Daoy (cell line): ENCODE results near the gene LIN37. TPM values are rescaled to one million over a fixed set of nuclear protein-coding genes. Genes with fewer than 3 reads are reported as not detected.
"Not testable (repeated sequence)": the region's sequence is repeated elsewhere in the genome, so short reads cannot be mapped to it uniquely, and the experiment has no call there.

Experiments used
- DNase-seq: peaks from one replicate; pipeline ENCODE4 v3.0.0-alpha.2; 2015; ENCODE audit warnings: low read depth
- total RNA-seq: library from RNA; depleted of rRNA; stranded (reverse); fragments of >200 nt; shearing (Covaris generic); gene quantifications from 2 replicates; pipeline ENCODE4 v1.2.3, GENCODE V29; 2014

Gene LIN37
- total RNA-seq, 1 experiment from 2014 or later, result 13.3 TPM

DNA sequence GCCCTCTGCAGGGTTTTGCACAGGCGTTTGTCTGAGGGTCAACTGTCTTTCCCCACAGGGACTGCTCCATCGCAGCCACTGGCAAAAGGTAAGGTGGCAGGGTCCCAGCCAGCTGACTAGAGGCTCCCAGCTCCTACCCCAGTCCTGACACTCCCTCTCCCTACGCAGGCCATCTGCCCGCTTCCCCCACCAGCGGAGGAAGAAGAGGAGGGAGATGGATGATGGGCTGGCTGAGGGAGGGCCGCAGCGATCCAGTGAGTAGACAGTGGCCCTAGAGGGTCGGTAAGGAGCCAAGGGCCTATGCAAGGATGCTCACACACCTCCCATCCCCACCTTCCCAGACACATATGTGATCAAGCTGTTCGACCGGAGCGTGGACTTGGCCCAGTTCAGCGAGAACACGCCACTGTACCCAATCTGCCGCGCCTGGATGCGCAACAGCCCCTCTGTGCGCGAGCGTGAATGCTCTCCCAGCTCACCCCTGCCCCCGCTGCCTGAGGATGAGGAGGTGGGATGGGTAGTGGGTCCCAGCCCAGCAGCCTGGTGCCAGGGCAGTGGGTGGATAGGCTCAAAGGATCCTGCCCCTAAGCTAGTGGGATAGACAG lies 4.5 kb downstream of the LIN37 start:
- no peak for DNase-seq

DNA sequence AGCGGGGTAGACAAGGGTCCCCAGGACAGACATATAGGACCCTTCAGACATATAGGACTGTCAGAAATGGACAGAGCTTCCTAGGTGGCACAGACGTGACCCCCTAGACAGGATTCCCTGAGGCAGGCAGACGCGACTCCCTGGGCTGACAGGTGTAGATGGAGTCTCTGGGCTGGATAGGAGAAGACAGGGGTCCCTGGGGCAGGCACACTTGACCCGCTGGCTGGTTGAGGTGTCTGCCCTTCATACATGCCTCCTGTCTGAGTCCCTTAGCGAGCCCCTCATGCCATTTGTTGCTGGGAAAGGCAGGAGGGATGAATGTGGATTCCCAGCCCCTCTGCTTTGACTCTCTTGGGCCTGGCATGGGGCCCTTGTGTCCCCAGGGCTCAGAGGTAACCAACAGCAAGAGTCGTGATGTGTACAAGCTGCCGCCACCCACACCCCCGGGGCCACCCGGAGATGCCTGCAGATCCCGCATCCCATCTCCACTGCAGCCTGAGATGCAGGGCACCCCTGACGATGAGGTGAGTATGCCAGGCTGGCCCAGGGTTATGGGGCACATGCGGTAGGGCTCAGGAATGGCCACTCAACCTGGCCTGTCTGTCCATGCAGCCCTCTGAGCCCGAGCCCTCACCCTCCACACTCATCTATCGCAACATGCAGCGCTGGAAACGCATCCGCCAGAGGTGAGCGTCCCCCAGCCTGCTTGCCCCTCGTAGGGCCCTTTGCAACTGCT lies 5.4 kb downstream of the LIN37 start:
- no peak for DNase-seq

DNA sequence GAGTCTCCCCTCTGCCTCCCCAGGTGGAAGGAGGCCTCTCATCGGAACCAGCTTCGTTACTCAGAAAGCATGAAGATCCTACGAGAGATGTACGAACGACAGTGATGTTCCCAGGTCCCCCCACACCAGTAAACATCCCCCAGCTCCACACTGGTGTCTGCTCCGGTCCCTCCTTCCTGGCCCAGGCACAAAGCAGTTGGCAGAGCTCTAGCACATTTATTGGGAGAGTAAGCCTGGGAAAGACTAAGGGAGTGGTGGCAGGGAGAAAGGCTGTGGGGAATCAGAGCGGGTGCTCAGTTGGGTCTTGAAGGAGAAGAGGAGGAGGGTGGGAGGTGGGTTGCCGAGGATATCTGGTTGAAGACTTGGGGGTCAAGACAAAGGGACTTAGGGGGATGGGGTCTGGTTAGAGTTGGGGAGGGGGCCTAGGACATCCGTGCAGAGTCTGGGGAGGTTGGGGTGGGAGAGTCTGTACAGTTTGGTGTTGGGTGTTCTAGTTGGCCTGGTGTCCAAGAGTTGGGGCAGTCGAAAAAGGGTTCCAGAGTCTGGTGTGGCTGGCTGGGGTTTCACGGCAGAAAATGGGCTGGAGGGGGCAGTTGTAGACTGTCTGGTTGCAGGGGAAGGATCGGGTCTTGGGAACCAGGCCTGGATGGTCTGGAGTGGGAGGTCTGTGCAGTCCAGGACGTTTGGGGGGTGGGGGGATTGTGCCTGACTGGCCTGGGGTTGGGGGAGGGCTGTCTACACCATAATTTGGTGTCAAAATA lies 6.2 kb downstream of the LIN37 start:
- no peak for DNase-seq

DNA sequence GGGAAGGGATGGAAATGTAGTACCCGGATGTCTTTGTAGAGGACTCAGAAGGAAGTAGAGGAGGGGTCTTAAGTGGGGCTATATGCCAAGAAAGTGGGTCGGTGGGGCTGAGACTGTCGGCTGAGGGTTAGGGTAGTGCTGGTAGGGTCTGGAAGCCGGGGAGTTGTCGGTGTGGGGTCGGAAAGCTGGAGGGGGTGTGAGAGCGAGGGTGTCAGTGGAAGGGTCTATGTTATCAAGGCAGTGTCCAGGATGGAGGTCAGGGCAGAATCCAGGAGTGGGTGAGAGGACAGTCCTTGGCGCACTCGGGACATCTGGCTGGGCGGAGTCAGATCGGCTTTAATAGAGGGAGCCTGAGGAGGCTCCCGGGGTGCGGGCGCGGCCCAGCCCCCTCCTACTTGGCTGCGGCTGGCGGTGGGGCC lies 6.8 kb downstream of the LIN37 start:
- DNase-seq, result no peak

DNA sequence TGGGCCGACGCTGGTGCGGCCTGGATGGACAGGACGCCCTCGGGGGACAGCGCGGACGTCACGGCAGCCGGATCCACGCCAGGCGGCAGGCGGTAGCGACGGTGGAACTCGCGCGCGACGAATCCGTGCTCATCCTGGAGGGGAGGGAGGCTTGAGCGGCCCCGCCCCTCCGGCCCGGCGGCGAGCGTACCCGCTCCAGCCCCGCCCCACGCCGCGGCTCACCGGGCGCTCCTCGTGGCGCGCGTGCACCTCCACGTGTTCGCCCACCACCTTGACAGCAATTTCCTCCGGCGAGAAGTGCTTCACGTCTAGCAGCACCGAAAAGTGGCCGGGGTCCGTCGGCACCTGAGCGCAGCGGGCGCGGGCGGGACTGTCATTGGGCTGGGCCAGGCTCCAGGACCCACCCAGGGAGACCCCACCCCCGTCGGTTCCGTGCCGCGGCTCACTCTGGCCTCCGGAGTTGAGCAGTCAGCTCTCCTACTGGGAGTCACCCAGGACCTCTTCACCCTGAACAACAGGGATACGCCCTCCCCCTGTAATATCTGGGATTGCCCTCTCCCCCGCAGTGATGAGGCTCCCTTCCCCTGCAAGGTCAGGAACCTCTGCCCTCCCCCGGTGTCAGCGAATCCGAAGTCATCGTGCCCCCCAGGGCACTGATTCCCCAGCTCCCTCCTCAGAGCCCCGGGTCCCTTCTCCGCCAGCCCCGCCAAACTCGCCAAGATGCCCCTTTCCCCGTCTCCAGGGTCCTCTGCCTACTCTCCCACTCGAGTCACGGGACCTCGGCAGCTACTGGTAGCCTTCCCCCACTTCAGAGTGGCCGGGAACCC lies 7.4 kb downstream of the LIN37 start:
- no peak for DNase-seq

DNA sequence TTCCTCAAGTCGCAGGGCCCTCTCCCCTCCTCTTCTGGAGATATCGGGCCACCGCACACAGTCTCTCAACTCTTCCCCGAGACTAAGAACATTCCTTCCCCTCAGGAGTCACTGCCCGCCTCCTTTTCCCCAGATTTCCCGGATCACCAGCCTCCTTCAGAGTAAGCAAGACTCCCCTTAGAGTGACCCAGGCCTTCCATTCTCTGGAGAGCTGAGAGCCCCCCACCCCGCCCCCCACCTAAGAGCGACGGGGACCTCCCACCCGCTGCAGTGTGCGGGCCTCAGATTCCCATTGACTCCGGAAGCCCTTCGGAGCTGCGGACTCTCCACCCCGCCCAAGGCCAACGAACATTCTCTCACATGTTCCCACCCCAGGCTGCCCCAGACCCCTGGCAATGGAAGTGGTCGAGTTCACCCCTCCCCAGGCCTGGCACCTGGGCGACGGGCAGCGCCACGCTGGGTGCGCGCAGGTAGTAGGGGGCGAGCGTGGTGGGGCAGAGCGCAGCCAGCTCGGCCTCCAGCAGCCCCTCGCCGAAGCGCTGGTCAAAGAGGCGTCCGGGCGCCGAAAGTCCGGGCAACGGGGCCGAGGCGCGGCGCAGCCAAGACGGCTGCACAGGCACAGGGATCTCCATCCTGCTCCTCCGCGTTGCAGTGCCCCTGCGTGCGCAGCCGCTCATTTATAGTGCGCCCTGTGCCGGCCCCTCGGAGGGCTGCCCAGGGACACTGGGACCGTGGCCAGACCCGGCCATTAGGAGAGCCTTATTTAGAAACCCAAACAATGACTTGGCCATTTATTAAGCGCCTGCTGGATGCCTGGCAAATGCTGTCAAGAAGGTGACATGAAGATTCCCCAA lies 8.2 kb downstream of the LIN37 start, which contains the start of gene HSPB6:
HSPB6 (minus strand) TSS at position 653 of the 854 bp plus-strand sequence; CDS start at position 632, 21 bp downstream.
- peak; percentile 53 for DNase-seq

DNA sequence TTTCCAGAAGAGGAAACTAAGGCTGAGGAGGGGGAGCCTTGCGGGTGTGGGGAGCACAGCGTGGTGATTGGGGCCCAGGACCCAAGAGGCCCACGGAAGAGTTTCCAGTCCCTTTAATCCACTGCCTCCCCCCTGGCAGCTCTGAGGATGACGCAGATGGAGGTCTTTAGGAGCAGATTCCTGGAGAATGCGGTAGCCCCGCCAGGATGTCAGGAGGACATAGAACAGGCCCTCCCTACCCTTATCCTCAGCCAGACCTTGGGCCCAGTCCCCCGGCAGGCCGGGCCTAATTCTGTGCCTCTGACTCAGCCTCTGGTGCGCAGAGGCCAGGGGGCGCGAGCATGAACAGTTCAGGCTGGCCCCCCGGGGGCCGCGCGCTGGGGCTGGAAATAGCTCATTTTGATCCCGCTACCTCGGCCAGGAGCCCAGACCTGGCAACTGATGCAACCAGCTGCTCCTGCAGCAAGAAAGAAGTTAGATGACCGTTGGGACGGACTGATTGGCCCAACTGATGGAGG lies 8.9 kb downstream of the LIN37 start:
- peak; percentile 85 for DNase-seq

DNA sequence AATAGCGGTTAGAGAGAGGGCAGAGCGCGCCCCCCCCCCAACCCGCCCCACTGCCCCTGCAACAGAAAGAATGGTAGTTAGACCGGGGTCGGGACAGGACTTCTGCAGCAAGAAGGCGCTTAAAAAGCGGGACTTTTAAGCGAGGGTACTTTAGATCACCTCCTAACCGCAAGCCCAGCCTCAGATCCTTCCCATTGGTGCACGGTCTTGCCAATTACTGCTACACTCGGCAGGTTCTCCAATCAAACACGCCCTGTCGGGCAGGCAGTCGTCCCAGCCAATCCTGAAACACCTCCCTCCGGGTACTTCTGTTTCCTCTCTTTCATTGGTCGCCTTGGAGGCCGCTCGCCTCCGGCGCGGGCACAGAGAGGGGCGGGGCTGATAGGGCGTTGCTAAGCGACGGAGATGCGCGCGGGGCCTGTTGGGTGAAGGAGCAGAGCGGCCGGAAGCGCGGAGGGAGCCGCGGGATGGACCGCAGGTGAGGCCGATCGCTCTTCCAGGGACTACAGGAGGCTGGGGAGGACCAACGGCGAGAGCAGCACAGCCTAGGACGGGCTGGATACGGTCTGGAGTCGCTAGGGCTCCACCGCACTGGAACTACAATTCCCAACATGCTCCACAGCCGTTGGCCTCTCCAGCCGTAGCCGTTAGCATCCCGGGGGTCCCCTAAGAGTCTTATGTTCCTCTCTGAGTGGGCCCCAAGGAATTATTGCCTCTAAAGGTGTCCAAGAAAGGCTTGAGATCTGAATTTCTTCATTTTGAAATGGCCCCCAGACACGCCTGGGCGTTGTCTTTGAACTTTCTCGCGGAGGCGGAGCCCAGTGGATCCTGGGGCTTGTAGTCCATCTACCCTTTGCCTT lies 9.6 kb downstream of the LIN37 start, which contains the start of gene PROSER3:
PROSER3 (plus strand) TSS at position 428 of the 860 bp plus-strand sequence; CDS start at position 468, 40 bp downstream.
- DNase-seq, result peak; percentile 99

DNA sequence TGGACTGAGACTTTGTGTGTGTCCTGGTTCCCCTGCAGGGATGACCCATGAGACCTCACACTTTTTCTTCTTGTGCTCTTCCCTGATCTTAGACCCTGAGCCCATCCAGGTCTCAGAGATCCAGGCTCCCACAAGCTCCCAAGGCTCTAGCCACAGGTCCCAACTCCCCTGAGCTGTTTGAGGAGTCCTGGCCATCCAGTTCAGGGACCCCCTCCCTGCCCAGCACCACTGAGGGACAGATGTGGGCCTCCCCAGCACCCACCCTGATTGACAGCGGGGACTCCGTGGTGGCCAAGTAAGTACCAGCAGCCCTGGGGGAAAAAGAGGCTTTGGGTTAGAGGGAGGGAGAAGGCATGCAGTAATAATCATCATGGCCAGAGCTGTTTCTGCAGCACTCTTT lies 11.3 kb downstream of the LIN37 start:
- DNase-seq, result no peak

DNA sequence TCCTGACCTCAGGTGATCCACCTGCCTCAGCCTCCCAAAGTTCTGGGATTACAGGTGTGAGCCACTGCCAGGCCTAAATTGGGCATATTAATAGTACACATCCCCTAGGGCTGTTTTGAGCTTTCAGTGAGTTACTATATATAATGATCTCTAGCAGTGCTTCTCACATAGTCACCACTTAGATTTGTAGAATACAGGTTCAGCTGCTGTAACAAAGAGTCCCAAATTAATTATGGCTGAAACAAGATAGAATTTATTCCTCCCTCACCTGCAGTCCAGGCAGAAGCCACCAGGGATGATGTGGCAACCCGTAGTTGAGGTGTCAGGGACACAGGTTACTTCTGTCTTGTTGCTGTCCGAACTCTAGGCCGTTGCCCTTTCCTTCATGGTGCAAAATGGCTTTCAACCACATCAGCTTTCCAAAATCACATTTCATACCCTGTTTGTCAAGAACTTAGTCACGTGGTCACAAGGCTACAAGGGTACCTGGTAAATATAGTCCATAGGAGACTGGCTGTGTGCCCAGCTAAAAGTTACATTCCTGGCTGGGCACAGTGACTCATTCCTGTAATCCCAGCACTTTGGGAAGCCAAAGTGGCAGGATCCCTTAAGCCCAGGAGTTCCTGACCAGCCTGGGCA lies 12.5 kb downstream of the LIN37 start:
- no peak for DNase-seq

DNA sequence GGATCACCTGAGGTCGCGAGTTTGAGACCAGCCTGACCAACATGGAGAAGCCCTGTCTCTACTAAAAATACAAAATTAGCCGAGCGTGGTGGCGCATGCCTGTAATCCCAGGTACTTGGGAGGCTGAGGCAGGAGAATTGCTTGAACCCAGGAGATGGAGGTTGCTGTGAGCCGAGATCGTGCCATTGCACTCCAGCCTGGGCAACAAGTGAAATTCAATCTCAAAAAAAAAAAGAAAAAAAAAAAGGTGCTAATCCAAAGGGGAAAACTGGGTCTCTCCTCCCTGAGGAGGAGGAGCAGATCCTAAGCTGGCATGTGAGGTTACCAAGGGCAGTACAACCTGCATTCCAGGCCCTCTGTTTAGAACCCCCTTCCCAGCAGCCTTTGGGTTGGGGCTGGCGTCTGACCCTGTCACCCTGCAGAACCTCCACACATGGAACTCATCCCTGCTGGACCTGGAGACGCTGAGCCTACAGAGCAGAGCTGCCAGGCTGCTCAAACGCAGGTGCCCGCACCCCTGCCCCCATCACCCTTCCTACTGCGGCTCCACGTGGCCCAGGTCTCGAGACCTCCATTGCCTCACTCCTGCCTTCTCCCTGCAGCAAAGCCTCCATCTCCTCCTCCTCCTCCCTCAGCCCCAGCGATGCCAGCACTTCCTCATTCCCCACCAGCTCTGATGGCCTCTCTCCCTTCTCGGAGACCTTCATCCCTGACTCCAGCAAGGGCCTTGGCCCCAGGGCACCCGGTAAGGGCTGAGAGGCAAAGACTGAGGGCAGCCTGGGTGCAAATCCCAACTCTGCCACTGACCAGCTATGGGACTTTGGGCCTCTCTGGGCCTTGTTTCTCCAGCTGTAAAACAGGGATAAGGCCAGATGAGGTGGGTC lies 16.3 kb downstream of the LIN37 start:
- no peak for DNase-seq

DNA sequence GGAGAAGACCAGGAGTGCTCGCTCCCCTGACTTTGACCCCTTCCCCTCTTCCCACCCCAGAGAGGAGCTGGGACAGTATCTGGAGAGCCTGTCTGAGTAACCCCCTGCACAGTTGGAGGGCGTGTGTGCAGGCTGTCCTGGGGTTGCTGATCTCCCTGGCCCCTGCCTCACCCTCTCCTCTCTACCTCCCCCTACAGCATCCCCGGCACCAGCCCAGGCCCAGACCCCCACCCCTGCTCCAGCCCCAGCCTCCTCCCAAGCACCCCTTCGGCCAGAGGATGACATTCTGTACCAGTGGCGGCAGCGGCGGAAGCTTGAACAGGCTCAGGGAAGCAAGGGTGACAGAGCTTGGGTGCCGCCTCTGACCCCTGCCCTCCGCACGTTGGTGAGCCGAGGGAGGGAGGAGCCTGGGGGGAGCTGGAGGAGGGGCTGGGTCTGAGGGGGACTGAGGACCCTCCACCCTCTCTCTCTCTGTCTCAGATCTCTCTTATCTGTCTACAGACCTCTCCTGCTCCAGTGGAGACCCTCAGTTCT lies 18.3 kb downstream of the LIN37 start:
- DNase-seq, result no peak

DNA sequence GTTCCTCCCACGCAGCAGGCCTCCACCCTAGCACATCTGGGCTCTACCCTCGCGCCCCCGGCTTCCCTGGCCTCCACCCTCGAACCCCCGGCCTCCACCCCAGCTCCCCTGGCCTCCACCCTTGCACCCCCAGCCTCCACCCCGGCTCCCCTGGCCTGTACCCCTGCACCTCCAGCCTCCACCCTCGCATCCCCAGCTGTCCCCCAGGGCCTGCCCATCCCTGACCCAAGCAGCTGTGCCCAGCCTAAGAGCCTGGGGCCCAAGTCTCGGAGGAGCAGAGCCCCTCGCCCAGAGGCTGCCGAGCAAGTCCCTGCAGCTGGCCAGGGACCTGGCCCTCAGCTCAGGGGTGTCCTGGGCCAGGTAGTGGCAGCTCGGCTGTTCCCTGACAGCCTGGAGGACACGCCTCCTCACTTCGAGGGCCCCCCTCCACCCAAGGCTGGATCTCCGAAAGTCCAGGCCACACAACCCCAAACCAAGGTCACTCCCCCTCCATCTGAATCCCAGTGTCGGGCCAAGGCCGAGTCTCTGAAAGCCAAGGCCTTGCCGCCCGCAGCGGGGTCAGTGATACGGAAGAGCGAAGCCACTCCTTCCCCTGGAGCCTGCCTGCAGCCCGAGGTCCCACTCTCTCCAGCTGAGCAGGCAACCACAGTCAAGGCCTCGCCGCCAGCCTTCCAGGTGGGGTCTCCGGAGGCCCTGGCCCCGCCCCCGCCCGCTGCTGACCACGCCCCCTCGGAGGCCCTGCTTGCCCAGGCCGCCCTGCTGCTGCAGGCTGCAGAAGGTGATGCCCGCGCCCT lies 19.1 kb downstream of the LIN37 start:
- no peak for DNase-seq

DNA sequence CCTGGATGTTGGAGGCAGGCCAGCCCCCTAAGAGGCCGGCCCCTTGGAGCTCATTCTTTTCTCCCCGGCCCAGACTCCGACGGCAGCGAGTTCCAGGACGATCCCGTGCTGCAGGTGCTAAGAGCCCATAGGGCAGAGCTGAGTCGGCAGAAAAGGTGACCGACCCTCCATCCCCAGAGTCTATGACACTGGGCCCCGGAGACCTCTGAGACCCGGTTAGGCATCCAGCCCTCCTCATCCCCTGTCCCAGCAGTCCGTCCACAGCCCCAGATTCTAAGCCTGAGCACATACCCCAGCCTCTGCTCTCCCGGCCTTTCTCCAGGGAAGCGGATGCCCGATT lies 19.7 kb downstream of the LIN37 start:
- DNase-seq, result no peak

DNA sequence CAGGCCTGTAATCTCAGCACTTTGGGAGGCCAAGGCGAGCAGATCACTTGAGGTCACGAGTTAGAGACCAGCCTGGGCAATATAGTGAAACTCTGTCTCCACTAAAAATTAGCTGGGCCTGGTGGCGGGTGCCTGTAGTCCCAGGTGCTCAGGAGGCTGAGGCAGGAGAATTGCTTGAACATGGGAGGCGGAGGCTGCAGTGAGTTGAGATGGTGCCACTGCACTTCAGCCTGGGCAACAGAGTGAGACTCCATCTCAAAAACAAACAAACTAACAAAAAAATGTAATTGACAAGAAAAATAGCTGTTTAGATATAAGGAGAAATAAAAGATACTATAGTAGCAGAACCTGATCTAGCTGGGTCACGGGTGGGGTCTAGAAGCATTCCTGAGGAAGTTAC lies 24.0 kb downstream of the LIN37 start:
- not testable (repeated sequence) for DNase-seq

DNA sequence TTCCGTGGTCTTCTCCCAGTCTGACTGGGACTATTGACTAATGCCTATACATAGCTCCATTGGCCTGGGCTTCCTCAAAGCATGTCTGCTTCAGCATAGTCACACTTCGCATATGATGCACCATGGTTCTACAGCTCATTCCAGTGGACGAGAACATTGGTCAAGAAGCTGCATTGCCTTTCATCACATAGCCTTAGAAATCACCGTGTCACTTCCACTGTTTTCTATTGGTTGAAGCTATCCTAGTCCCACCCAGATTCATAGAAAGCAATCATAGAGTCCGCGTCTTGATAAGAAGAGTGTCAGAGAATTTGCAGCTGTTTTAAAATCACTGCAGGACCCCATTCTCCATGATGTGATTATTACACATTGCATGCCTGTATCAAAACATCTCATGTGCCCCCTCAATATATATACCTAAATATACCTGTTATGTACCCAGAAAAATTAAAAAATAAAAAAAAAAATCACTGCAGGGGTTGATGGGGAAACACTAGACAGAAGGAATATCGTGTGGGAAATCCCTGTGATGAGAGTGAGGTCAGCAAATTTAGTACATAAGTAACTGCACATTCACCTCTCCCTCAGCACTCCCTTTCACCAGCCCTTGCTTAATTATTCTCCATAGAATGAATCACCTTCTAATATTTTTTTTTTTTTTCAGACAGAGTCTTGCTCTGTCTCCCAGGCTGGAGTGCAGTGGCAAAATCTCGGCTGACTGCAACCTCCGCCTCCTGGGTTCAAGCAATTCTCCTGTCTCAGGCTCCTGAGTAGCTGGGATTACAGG lies 24.8 kb downstream of the LIN37 start:
- peak; percentile 38 for DNase-seq
